ENCODE measurements around the gene B3GNT8.

The B3GNT8 gene

DNA sequence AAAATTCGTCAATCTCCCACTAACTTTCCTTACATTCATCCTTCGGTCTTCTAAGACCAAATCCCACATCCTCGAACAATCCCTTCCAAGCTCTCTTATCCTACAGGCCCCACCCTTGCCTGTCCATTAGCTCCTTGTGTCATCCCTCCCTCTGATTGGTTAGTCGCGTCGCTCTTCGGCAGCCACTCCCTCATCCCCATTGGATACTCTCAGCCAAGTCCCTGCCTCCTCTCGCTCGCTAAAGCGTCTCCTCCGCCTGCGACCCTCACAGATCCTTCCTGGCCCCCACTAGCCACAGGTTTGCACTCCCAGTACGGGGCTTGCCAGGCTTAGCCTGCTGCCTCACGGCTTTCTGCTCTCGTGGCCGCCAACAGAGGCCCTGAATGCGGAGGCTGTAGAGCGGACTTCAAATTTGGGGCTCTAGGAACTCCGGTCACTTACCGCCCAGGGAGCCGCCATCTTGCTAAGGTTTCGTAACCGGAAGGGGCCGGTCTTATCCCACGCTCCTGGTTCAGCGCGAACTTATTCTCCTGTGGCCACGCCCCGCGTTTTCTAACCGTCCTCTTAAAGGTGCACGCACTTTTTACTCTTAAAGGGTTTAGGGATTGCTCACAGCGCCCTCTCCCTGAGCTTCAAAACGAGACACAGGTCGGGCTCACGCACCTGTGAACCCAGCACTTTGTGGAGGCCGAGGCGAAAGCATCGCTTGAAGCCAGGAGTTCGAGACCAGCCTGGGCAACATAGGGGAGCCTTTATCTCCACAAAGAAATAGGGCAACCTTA is 12.5 kb upstream of the B3GNT8 start, which contains the start of gene DMAC2:
TSS of gene DMAC2 (minus strand) at position 472 of the 782 bp plus-strand sequence. CDS start at position 459, 13 bp downstream.
- peaks cover 17% of the 10 kb centered on the region; the same call in 1 of the 2 replicates for H3K79me2 ChIP-seq (ENCODE audit: insufficient read depth, low read length)
- peak within 1 kb of the TSS; percentile 85 for H2AFZ ChIP-seq (ENCODE audit: low read length)
- H3K4me2 ChIP-seq (ENCODE audit: low read depth, low read length, poor library complexity, severe bottlenecking), result peak within 1 kb of the TSS; percentile 91
- H3F3A ChIP-seq (ENCODE audit: low read depth), result no peaks in the 10 kb centered on the region
- no peaks in the 10 kb centered on the region for H3K9me2 ChIP-seq (replicated peaks; ENCODE audit: low read depth, low read length)
- H3K27me3 ChIP-seq (ENCODE audit: insufficient read depth, low read length, poor library complexity, severe bottlenecking), result no peaks in the 10 kb centered on the region
- H3K9ac ChIP-seq (ENCODE audit: low read depth, low read length, poor library complexity, severe bottlenecking), result peak within 1 kb of the TSS; percentile 67
- H3K4me3 ChIP-seq (ENCODE audit: low read length, poor library complexity, severe bottlenecking), result peak within 1 kb of the TSS; percentile 89
- H3K4me1 ChIP-seq (ENCODE audit: insufficient read depth, low read length, poor library complexity, severe bottlenecking), result peaks cover 12% of the 10 kb centered on the region
- no peak for TF ChIP-seq EZH2phosphoT487 (IDR thresholded peaks at IDR 0.05; ENCODE audit: borderline replicate concordance)
- TF ChIP-seq, protein P1, sequence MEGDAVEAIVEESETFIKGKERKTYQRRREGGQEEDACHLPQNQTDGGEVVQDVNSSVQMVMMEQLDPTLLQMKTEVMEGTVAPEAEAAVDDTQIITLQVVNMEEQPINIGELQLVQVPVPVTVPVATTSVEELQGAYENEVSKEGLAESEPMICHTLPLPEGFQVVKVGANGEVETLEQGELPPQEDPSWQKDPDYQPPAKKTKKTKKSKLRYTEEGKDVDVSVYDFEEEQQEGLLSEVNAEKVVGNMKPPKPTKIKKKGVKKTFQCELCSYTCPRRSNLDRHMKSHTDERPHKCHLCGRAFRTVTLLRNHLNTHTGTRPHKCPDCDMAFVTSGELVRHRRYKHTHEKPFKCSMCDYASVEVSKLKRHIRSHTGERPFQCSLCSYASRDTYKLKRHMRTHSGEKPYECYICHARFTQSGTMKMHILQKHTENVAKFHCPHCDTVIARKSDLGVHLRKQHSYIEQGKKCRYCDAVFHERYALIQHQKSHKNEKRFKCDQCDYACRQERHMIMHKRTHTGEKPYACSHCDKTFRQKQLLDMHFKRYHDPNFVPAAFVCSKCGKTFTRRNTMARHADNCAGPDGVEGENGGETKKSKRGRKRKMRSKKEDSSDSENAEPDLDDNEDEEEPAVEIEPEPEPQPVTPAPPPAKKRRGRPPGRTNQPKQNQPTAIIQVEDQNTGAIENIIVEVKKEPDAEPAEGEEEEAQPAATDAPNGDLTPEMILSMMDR (conservative IDR thresholded peaks at IDR 0.05; ENCODE audit: low read length), result peak; percentile 72
- no peaks in the 10 kb centered on the region for H4K20me1 ChIP-seq (ENCODE audit: insufficient read depth, low read length, poor library complexity, severe bottlenecking)
- no peaks in the 10 kb centered on the region for H3K9me3 ChIP-seq (ENCODE audit: insufficient read depth, low read depth, low read length)
- no peaks in the 10 kb centered on the region for H3K36me3 ChIP-seq (ENCODE audit: insufficient read depth, low read length)

DNA sequence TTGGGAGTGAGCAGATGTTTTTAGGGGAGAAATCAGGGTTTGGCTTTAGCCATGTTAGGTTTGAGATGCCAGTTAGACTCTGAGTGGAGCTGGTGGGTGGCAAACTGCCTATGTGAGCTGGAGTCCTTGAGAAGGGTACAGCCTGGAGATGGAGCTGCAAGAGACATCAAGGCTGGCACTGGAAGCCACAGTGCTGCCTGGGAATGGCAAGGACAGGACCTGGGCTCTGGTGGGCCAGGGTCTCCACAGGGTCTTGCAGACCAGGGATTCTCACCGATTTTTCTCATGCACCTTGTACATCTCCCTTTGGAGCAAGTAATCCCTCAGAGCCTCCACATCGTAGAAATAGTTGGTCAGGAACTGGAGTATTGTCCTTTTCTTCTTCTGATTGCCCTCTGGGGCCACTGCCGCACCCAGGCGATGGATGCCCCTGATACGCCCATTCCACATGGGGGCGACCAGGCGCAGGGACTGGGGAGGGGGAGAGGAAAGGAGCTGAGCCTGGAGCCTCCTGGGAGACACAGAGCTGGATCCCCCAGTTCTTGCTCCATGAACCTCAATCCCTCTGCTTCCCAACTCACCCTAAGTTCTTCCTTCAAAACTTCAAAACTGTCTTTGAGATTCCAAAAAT is 10.9 kb upstream of the B3GNT8 start:
- Histone ChIP-seq H2AFZ (ENCODE audit: low read length) (no peak overlapping the region), H3K79me2 (ENCODE audit: insufficient read depth, low read length) (peaks cover 17% of the 10 kb centered on the region; the same call in 1 of the 2 replicates), H3K9me2 (replicated peaks; ENCODE audit: low read depth, low read length) (no peaks in the 10 kb centered on the region), H3K36me3 (ENCODE audit: insufficient read depth, low read length) (peaks cover 1% of the 10 kb centered on the region; the same call in 1 of the 2 replicates), H3K4me1 (ENCODE audit: insufficient read depth, low read length, poor library complexity, severe bottlenecking) (peaks cover 12% of the 10 kb centered on the region), H3K4me2 (ENCODE audit: low read depth, low read length, poor library complexity, severe bottlenecking) (peak overlapping the region; percentile 91), H4K20me1 (ENCODE audit: insufficient read depth, low read length, poor library complexity, severe bottlenecking) (no peaks in the 10 kb centered on the region), H3K9me3 (ENCODE audit: insufficient read depth, low read depth, low read length) (no peaks in the 10 kb centered on the region), H3K4me3 (ENCODE audit: low read length, poor library complexity, severe bottlenecking) (no peak overlapping the region), H3K27me3 (ENCODE audit: insufficient read depth, low read length, poor library complexity, severe bottlenecking) (no peaks in the 10 kb centered on the region), H3F3A (ENCODE audit: low read depth) (no peaks in the 10 kb centered on the region), H3K9ac (ENCODE audit: low read depth, low read length, poor library complexity, severe bottlenecking) (peak overlapping the region; percentile 67)
- TF ChIP-seq, protein P1 (conservative IDR thresholded peaks at IDR 0.05; ENCODE audit: low read length), result no peak
- no peak for TF ChIP-seq EZH2phosphoT487 (IDR thresholded peaks at IDR 0.05; ENCODE audit: borderline replicate concordance)

DNA sequence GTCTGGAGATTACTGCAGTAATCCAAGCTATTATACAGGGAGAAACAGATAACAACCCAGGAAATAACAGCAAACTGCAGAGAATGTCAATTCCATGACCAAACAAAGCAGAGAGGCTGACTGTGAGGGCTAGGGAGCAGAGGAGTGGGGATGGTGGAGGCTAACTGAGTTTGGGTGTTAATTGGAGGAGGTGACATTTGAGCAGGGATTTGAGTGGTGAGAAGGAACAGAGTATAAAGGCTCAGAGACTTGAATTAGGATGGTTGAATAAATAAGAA is 9.4 kb upstream of the B3GNT8 start:
- Histone ChIP-seq H3K27me3 (ENCODE audit: insufficient read depth, low read length, poor library complexity, severe bottlenecking) (no peaks in the 10 kb centered on the region), H3K4me2 (ENCODE audit: low read depth, low read length, poor library complexity, severe bottlenecking) (no peak overlapping the region), H3K9me2 (replicated peaks; ENCODE audit: low read depth, low read length) (no peaks in the 10 kb centered on the region), H4K20me1 (ENCODE audit: insufficient read depth, low read length, poor library complexity, severe bottlenecking) (no peaks in the 10 kb centered on the region), H3F3A (ENCODE audit: low read depth) (no peaks in the 10 kb centered on the region), H3K4me1 (ENCODE audit: insufficient read depth, low read length, poor library complexity, severe bottlenecking) (peaks cover 12% of the 10 kb centered on the region), H2AFZ (ENCODE audit: low read length) (no peak overlapping the region), H3K36me3 (ENCODE audit: insufficient read depth, low read length) (peaks cover 12% of the 10 kb centered on the region; the same call in 1 of the 2 replicates), H3K4me3 (ENCODE audit: low read length, poor library complexity, severe bottlenecking) (no peak overlapping the region), H3K9ac (ENCODE audit: low read depth, low read length, poor library complexity, severe bottlenecking) (no peak overlapping the region), H3K79me2 (ENCODE audit: insufficient read depth, low read length) (peaks cover 17% of the 10 kb centered on the region; the same call in 1 of the 2 replicates), H3K9me3 (ENCODE audit: insufficient read depth, low read depth, low read length) (no peaks in the 10 kb centered on the region)
- TF ChIP-seq EZH2phosphoT487 (IDR thresholded peaks at IDR 0.05; ENCODE audit: borderline replicate concordance), result no peak
- TF ChIP-seq, protein P1 (conservative IDR thresholded peaks at IDR 0.05; ENCODE audit: low read length), result no peak
